Neural cell (in vitro differentiated cells): Measurements from ENCODE around the gene TAB2. TPM values are rescaled to one million over a fixed set of nuclear protein-coding genes. Genes with fewer than 3 reads are reported as not detected.

Source experiments
- H2AFZ ChIP-seq: fragments of 200-600, 300-800 bp; sonication (generic), shearing (Covaris generic); 2 replicates; pipeline ENCODE4 v1.6.0; 2014; ENCODE audit warnings: low read depth, mild to moderate bottlenecking, antibody characterized with exemption, low read length, moderate library complexity
- H3F3A ChIP-seq: fragments of 200-600 bp; shearing (Covaris generic); 2 replicates; pipeline ENCODE4 v1.6.1; 2016; ENCODE audit warnings: mild to moderate bottlenecking, moderate library complexity, mixed read lengths, antibody characterized with exemption, low read length; ENCODE audit not compliant: insufficient read depth, poor library complexity, severe bottlenecking
- H3K27ac ChIP-seq: fragments of 200-600, 300-800 bp; sonication (generic), shearing (Covaris generic); 2 replicates; pipeline ENCODE4 v1.5.1; 2014; ENCODE audit warnings: mild to moderate bottlenecking, low read length, moderate library complexity
- H3K27me3 ChIP-seq: fragments of 300-800, 200-600 bp; sonication (generic), shearing (Covaris generic); 2 replicates; pipeline ENCODE4 v1.6.0; 2014; ENCODE audit warnings: mild to moderate bottlenecking, low read depth, low read length, moderate library complexity; ENCODE audit not compliant: insufficient read depth
- H3K36me3 ChIP-seq: fragments of 300-800, 200-600 bp; sonication (generic), shearing (Covaris generic); 2 replicates; pipeline ENCODE4 v1.5.1; 2014; ENCODE audit warnings: mild to moderate bottlenecking, antibody characterized with exemption, low read length, moderate library complexity; ENCODE audit not compliant: insufficient read depth
- H3K4me2 ChIP-seq: fragments of 300-800, 200-600 bp; sonication (generic), shearing (Covaris generic); 2 replicates; pipeline ENCODE4 v1.6.0; 2014; ENCODE audit warnings: mild to moderate bottlenecking, low read length
- H3K4me3 ChIP-seq: fragments of 300-800, 200-600 bp; sonication (generic), shearing (Covaris generic); 2 replicates; pipeline ENCODE4 v1.5.1; 2014; ENCODE audit warnings: mild to moderate bottlenecking, low read length, moderate library complexity
- H3K79me2 ChIP-seq: fragments of 200-600 bp; shearing (Covaris generic); replicated peaks from 2 replicates; pipeline ENCODE4 v1.6.0; 2014; ENCODE audit warnings: mild to moderate bottlenecking, low read length, moderate library complexity; ENCODE audit not compliant: insufficient read depth
- H3K9ac ChIP-seq: fragments of 300-800, 200-600 bp; sonication (generic), shearing (Covaris generic); 2 replicates; pipeline ENCODE4 v1.6.1; 2016; ENCODE audit warnings: mild to moderate bottlenecking, low read length, mixed read lengths
- H3K9me2 ChIP-seq: fragments of 200-600 bp; shearing (Covaris generic); 2 replicates; pipeline ENCODE4 v1.6.1; 2016; ENCODE audit warnings: mild to moderate bottlenecking, low read length, mixed read lengths; ENCODE audit not compliant: insufficient read depth
- H3K9me3 ChIP-seq: fragments of 200-600, 300-800 bp; sonication (generic), shearing (Covaris generic); 2 replicates; pipeline ENCODE4 v1.6.1; 2016; ENCODE audit warnings: mild to moderate bottlenecking, mixed run types, low read length, moderate library complexity, mixed read lengths
- H4K20me1 ChIP-seq: fragments of 200-600 bp; shearing (Covaris generic); 2 replicates; pipeline ENCODE4 v1.6.1; 2016; ENCODE audit warnings: mild to moderate bottlenecking, mixed run types; ENCODE audit not compliant: insufficient read depth
- EP300 ChIP-seq: fragments of 450-650 bp; conservative IDR thresholded peaks from 2 replicates; pipeline ENCODE4 v1.6.1; 2014; ENCODE audit warnings: antibody characterized with exemption, mild to moderate bottlenecking, moderate library complexity; ENCODE audit not compliant: poor library complexity, severe bottlenecking
- EZH2 ChIP-seq: fragments of 200-600, 300-800 bp; shearing (Covaris generic), sonication (generic); IDR thresholded peaks from 2 replicates; pipeline ENCODE4 v1.6.1; 2014; ENCODE audit warnings: antibody characterized with exemption, low read length, borderline replicate concordance, mild to moderate bottlenecking; ENCODE audit not compliant: insufficient read depth, poor library complexity, severe bottlenecking
- MXI1 ChIP-seq: fragments of 450-650 bp; conservative IDR thresholded peaks from 2 replicates; pipeline ENCODE4 v1.6.1; 2014; ENCODE audit warnings: antibody characterized with exemption, mild to moderate bottlenecking; ENCODE audit not compliant: poor library complexity, severe bottlenecking
- POLR2AphosphoS5 ChIP-seq: IDR thresholded peaks from 2 replicates; pipeline ENCODE4 v1.6.1; 2012
- RAD21 ChIP-seq: fragments of 450-650 bp; conservative IDR thresholded peaks from 2 replicates; pipeline ENCODE4 v1.6.1; 2014; ENCODE audit warnings: antibody characterized with exemption, mild to moderate bottlenecking, moderate library complexity
- SMC3 ChIP-seq: fragments of 450-650 bp; conservative IDR thresholded peaks from 2 replicates; pipeline ENCODE4 v1.6.1; 2014; ENCODE audit warnings: antibody characterized with exemption, mild to moderate bottlenecking, moderate library complexity; ENCODE audit not compliant: poor library complexity
- TAF1 ChIP-seq: IDR thresholded peaks from 2 replicates; pipeline ENCODE4 v1.6.1; 2012; ENCODE audit warnings: low read depth
- polyA plus RNA-seq: library from polyadenylated mRNA; depleted of rRNA; stranded (reverse); fragments of >200 nt; gene quantifications from 2 replicates; pipeline ENCODE4 v1.2.3, GENCODE V29; 2014
- TF ChIP-seq, protein P1 (sequence below): fragments of 450-650 bp; IDR thresholded peaks from 2 replicates; pipeline ENCODE4 v1.5.1; 2014; ENCODE audit warnings: antibody characterized with exemption, mild to moderate bottlenecking, moderate library complexity; ENCODE audit not compliant: poor library complexity, severe bottlenecking
- TF ChIP-seq, protein P2 (sequence below): IDR thresholded peaks from 2 replicates; pipeline ENCODE4 v1.6.1; 2012; ENCODE audit warnings: borderline replicate concordance

The TAB2 gene
- polyA plus RNA-seq, 1 donor from 2014 or later = 27.6 TPM

DNA sequence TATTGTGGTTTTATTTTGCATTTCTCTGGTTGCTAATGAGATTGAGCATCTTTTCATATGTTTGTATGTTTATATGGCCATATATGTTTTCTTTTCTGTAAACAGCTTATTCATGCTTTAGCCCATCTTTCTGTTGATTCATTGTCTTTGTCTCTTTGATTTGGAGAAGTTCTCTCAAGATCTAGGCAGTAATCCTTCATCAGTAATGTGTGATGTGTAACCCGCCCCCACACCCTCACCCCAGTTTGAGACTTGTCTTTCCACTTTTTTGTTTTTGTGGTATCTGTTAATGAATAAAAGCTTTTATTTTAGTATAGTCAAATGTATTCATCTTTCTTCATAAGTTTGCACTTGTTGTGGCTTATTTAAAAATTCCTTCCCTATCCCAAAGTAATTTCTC is 141.3 kb downstream of the TAB2 start:
- Histone ChIP-seq H3K9me2 (no peaks in the 10 kb centered on the region), H3K36me3 (no peaks in the 10 kb centered on the region), H3K9ac (no peak overlapping the region), H4K20me1 (no peaks in the 10 kb centered on the region), H3K27me3 (no peaks in the 10 kb centered on the region), H3K27ac (no peak overlapping the region), H3K9me3 (no peaks in the 10 kb centered on the region), H3K79me2 (no peaks in the 10 kb centered on the region), H2AFZ (no peak overlapping the region), H3F3A (no peaks in the 10 kb centered on the region), H3K4me3 (no peak overlapping the region), H3K4me2 (no peak overlapping the region)
- TF ChIP-seq RAD21 (no peak), EZH2 (no peak), SMC3 (no peak), POLR2AphosphoS5 (no peak), MXI1 (no peak), EP300 (no peak), TAF1 (no peak)
- TF ChIP-seq, protein P1, sequence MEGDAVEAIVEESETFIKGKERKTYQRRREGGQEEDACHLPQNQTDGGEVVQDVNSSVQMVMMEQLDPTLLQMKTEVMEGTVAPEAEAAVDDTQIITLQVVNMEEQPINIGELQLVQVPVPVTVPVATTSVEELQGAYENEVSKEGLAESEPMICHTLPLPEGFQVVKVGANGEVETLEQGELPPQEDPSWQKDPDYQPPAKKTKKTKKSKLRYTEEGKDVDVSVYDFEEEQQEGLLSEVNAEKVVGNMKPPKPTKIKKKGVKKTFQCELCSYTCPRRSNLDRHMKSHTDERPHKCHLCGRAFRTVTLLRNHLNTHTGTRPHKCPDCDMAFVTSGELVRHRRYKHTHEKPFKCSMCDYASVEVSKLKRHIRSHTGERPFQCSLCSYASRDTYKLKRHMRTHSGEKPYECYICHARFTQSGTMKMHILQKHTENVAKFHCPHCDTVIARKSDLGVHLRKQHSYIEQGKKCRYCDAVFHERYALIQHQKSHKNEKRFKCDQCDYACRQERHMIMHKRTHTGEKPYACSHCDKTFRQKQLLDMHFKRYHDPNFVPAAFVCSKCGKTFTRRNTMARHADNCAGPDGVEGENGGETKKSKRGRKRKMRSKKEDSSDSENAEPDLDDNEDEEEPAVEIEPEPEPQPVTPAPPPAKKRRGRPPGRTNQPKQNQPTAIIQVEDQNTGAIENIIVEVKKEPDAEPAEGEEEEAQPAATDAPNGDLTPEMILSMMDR = no peak
- TF ChIP-seq, protein P2, sequence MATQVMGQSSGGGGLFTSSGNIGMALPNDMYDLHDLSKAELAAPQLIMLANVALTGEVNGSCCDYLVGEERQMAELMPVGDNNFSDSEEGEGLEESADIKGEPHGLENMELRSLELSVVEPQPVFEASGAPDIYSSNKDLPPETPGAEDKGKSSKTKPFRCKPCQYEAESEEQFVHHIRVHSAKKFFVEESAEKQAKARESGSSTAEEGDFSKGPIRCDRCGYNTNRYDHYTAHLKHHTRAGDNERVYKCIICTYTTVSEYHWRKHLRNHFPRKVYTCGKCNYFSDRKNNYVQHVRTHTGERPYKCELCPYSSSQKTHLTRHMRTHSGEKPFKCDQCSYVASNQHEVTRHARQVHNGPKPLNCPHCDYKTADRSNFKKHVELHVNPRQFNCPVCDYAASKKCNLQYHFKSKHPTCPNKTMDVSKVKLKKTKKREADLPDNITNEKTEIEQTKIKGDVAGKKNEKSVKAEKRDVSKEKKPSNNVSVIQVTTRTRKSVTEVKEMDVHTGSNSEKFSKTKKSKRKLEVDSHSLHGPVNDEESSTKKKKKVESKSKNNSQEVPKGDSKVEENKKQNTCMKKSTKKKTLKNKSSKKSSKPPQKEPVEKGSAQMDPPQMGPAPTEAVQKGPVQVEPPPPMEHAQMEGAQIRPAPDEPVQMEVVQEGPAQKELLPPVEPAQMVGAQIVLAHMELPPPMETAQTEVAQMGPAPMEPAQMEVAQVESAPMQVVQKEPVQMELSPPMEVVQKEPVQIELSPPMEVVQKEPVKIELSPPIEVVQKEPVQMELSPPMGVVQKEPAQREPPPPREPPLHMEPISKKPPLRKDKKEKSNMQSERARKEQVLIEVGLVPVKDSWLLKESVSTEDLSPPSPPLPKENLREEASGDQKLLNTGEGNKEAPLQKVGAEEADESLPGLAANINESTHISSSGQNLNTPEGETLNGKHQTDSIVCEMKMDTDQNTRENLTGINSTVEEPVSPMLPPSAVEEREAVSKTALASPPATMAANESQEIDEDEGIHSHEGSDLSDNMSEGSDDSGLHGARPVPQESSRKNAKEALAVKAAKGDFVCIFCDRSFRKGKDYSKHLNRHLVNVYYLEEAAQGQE = no peak

DNA sequence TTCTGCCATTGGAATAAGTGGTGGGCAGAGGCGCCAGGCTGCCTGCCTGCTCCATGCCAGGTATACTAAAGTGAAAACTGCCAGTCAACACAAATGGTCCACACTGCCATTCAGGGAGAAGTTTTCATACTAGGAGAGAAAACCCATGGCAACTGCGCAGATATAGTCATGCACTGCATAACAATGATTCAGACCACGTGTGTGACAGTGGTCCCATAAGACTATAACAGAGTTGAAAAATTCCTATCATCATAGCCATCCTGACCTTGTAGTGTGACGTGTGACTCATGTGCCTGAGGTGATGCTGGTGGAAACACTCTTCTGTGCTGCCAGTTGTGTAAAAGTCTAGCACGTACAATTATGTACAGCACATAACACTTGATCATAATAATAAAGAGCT is 142.2 kb downstream of the TAB2 start:
- no peak overlapping the region for H2AFZ ChIP-seq

More for the DNA sequence above, 142.2 kb downstream of the TAB2 start:
- TF ChIP-seq EZH2 = no peak
- TF ChIP-seq RAD21 = no peak
- TF ChIP-seq, protein P1 = no peak
- no peak for TF ChIP-seq EP300
- no peak for TF ChIP-seq SMC3
- no peak for TF ChIP-seq TAF1
- TF ChIP-seq, protein P2 = no peak
- TF ChIP-seq MXI1 = no peak
- no peak for TF ChIP-seq POLR2AphosphoS5
- H3K27ac ChIP-seq = no peak overlapping the region
- no peaks in the 10 kb centered on the region for H4K20me1 ChIP-seq
- H3K36me3 ChIP-seq = no peaks in the 10 kb centered on the region
- no peak overlapping the region for H3K9ac ChIP-seq
- H3K27me3 ChIP-seq = no peaks in the 10 kb centered on the region
- H3K9me3 ChIP-seq = no peaks in the 10 kb centered on the region
- no peak overlapping the region for H3K4me3 ChIP-seq
- no peaks in the 10 kb centered on the region for H3F3A ChIP-seq
- H3K9me2 ChIP-seq = no peaks in the 10 kb centered on the region
- no peak overlapping the region for H3K4me2 ChIP-seq
- H3K79me2 ChIP-seq = no peaks in the 10 kb centered on the region
